H1 (cell line): Measurements from ENCODE around the gene HOXD11. TPM values are rescaled to one million over a fixed set of nuclear protein-coding genes. Genes with fewer than 3 reads are reported as not detected.

Experiments used
- ATF3 ChIP-seq: IDR thresholded peaks from 2 replicates; pipeline ENCODE4 v1.6.1; 2011; ENCODE audit warnings: low read depth, mild to moderate bottlenecking, low read length; ENCODE audit not compliant: insufficient read depth
- BRCA1 ChIP-seq: IDR thresholded peaks from 2 replicates; pipeline ENCODE4 v1.6.1; 2012; ENCODE audit warnings: low read depth, low read length, improper control_type of control experiment
- CHD1 ChIP-seq: IDR thresholded peaks from 2 replicates; pipeline ENCODE4 v1.6.1; 2012; ENCODE audit warnings: low read depth, low read length, improper control_type of control experiment
- CTCF ChIP-seq, 3 experiments: IDR thresholded peaks; 1 replicate in 2 of 3; 2 replicates in 1 of 3; pipeline versions ENCODE4 v1.5.1 to v1.6.1; 2011; ENCODE audit warnings: low read length in 3 of 3, mild to moderate bottlenecking in 3 of 3, inconsistent platforms in 2 of 3, low read depth in 1 of 3, moderate library complexity in 1 of 3; ENCODE audit not compliant: insufficient read depth in 1 of 3; ENCODE audit errors: control extremely low read depth in 1 of 3
- EP300 ChIP-seq, 2 experiments: IDR thresholded peaks; 1 replicate in 1 of 2; 2 replicates in 1 of 2; pipeline ENCODE4 v1.6.1; 2011 to 2012; ENCODE audit warnings: low read depth in 2 of 2, low read length in 2 of 2, mild to moderate bottlenecking in 2 of 2, borderline replicate concordance in 1 of 2, inconsistent platforms in 1 of 2, moderate library complexity in 1 of 2
- EZH2 ChIP-seq: fragments of 200-600 bp; sonication (generic); IDR thresholded peaks from 2 replicates; pipeline ENCODE4 v1.7.1; 2012; ENCODE audit warnings: low read depth, mild to moderate bottlenecking, moderate library complexity, low read length, inconsistent platforms; ENCODE audit not compliant: severe bottlenecking
- HDAC2 ChIP-seq, 2 experiments: fragments of 300-600 bp in 1 of 2; sonication (generic) in 1 of 2; IDR thresholded peaks; 2 replicates each; pipeline ENCODE4 v1.6.1; 2011 to 2012; ENCODE audit warnings: low read depth in 2 of 2, low read length in 2 of 2, mild to moderate bottlenecking in 2 of 2, moderate library complexity in 2 of 2, borderline replicate concordance in 1 of 2, inconsistent platforms in 1 of 2
- JUN ChIP-seq: IDR thresholded peaks from 2 replicates; pipeline ENCODE4 v1.6.1; 2011; ENCODE audit warnings: low read depth, mild to moderate bottlenecking, improper control_type of control experiment, low read length
- KDM1A ChIP-seq: fragments of 200-600, 300-600 bp; sonication (generic); IDR thresholded peaks from 2 replicates; pipeline ENCODE4 v1.7.1; 2016; ENCODE audit warnings: mild to moderate bottlenecking, low read length, borderline replicate concordance
- KDM4A ChIP-seq: IDR thresholded peaks from one replicate; pipeline ENCODE4 v1.7.1; 2012; ENCODE audit warnings: low read depth, mild to moderate bottlenecking, moderate library complexity, low read length, inconsistent platforms; ENCODE audit not compliant: severe bottlenecking
- NANOG ChIP-seq: IDR thresholded peaks from 2 replicates; pipeline ENCODE4 v1.6.1; 2011; ENCODE audit warnings: low read length, low read depth, mild to moderate bottlenecking, inconsistent platforms; ENCODE audit not compliant: insufficient read depth, poor library complexity, severe bottlenecking
- RBBP5 ChIP-seq: IDR thresholded peaks from 2 replicates; pipeline ENCODE4 v1.7.1; 2012; ENCODE audit warnings: low read depth, mild to moderate bottlenecking, inconsistent platforms, low read length, moderate library complexity, borderline replicate concordance
- RFX5 ChIP-seq: IDR thresholded peaks from 2 replicates; pipeline ENCODE4 v1.6.1; 2011; ENCODE audit warnings: low read depth, low read length, improper control_type of control experiment, borderline replicate concordance
- SIX5 ChIP-seq: IDR thresholded peaks from 2 replicates; pipeline ENCODE4 v1.6.1; 2011; ENCODE audit warnings: mild to moderate bottlenecking, low read depth, low read length
- SRF ChIP-seq: IDR thresholded peaks from 2 replicates; pipeline ENCODE4 v1.6.1; 2011; ENCODE audit warnings: mild to moderate bottlenecking, low read depth, low read length, moderate library complexity
- TEAD4 ChIP-seq: IDR thresholded peaks from 2 replicates; pipeline ENCODE4 v1.6.1; 2012; ENCODE audit warnings: low read depth, low read length, inconsistent platforms, mixed read lengths
- polyA plus RNA-seq, 7 experiments: library from polyadenylated mRNA; depleted of rRNA in 3 of 7; stranded (reverse) in 5 of 7; unstranded in 2 of 7; fragments of >200 nt in 5 of 7; fragments of 200-250 nt in 2 of 7; gene quantifications; 1 replicate in 5 of 7; 2 replicates in 1 of 7; 4 replicates in 1 of 7; pipeline versions ENCODE4 v1.2.1 to v1.2.3, GENCODE V29; 2011 to 2013; ENCODE audit warnings: missing spikeins in 2 of 7, mixed read lengths in 2 of 7
- total RNA-seq: library from RNA; stranded (reverse); fragmentation: NEBNext Ultra II Directional; extraction: Animal tissue kit (Norgen Biotek cat#: 25700); gene quantifications from 2 replicates; pipeline ENCODE4 v1.2.1, GENCODE V29; 2021
- TF ChIP-seq, protein P1 (sequence below): IDR thresholded peaks from 2 replicates; pipeline ENCODE4 v1.6.1; 2012; ENCODE audit warnings: low read length, inconsistent platforms

The HOXD11 gene
- total and polyA plus RNA-seq, 2 of the 8 experiments (the other 6 are each of a cell fraction or from before 2014, with no cell fraction given): not detected

DNA sequence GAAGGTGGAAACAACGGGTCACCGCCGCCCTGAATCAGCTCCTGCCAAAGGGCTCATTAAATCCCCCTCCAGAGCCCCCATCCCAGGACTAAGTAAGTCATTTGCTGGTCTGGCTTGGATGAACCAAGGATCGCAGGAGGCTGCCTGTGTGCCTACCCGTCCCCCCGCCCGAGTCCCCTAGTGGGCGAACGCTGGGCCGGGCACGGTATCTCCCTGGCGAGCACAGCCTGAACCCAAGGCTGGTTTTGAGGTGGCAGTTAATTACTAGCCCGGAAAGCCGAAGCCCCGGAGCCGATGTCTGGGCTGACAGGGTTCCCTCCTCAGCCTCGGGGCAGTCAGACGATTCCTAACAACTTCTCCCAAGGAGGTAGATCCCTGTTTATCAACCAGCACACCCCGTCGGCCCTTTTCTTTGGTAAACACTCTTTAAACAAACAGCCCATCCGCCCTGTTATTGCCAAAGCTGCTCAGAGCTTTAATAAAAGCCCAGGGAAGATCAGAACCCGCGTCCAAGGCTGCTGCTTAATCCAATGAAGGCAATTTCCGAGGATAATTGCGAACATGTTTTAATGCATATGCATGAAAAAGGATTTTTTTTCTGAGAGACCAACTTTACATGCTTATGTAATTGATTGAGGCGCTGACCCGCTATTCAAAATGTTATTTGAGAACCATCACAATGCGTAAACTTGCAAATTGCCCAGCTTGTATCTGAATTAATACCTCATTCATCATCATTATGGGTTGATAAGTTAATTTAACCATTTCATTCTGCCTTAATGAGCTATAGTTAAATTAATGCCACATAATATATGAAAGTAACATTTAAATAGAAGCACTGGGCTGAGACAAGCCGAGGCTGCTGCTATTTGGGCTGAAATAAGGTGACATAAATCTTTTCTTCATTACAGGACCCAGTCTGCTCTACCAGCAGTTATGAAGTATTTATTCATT, 33.9 kb upstream of the HOXD11 start (continued):
- TF ChIP-seq CTCF (IDR thresholded peaks at IDR 0.05; ENCODE audit: control extremely low read depth in 1 of 3, insufficient read depth in 1 of 3, low read depth in 1 of 3, low read length in 3 of 3) (peak in 2 of 3 experiments; percentile 8 to 10; a peak in 2 of 4 replicates), SIX5 (no peak), HDAC2 (IDR thresholded peaks at IDR 0.05; ENCODE audit: borderline replicate concordance in 1 of 2, low read depth in 2 of 2, low read length in 2 of 2) (no peak), TEAD4 (no peak), BRCA1 (no peak), EZH2 (peak; percentile 82), SRF (no peak), ATF3 (no peak), CHD1 (no peak), NANOG (no peak), KDM4A (no peak), RFX5 (no peak), RBBP5 (no peak), EP300 (IDR thresholded peaks at IDR 0.05; ENCODE audit: borderline replicate concordance in 1 of 2, low read depth in 2 of 2, low read length in 2 of 2) (no peak), KDM1A (no peak), JUN (no peak)
- TF ChIP-seq, protein P1, sequence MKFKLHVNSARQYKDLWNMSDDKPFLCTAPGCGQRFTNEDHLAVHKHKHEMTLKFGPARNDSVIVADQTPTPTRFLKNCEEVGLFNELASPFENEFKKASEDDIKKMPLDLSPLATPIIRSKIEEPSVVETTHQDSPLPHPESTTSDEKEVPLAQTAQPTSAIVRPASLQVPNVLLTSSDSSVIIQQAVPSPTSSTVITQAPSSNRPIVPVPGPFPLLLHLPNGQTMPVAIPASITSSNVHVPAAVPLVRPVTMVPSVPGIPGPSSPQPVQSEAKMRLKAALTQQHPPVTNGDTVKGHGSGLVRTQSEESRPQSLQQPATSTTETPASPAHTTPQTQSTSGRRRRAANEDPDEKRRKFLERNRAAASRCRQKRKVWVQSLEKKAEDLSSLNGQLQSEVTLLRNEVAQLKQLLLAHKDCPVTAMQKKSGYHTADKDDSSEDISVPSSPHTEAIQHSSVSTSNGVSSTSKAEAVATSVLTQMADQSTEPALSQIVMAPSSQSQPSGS: no peak
